ENCODE results near the gene NUP107. TPM values are rescaled to one million over a fixed set of nuclear protein-coding genes. Genes with fewer than 3 reads are reported as not detected.

NUP107 gene
- polyA plus RNA-seq, 12 donors = 32.7 to 78.1 (median 45.5) TPM; not detected in 1

GRCh38 chr12:68699486-68699885 lies 12.7 kb downstream of the NUP107 start:
- no peak for DNase-seq

- no peak for DNase-seq
Observed at GRCh38 chr12:68727776-68728175, 41.0 kb downstream of the NUP107 start.

- DNase-seq = no peak
Observed at GRCh38 chr12:68733661-68734071, 46.9 kb downstream of the NUP107 start.

DNA sequence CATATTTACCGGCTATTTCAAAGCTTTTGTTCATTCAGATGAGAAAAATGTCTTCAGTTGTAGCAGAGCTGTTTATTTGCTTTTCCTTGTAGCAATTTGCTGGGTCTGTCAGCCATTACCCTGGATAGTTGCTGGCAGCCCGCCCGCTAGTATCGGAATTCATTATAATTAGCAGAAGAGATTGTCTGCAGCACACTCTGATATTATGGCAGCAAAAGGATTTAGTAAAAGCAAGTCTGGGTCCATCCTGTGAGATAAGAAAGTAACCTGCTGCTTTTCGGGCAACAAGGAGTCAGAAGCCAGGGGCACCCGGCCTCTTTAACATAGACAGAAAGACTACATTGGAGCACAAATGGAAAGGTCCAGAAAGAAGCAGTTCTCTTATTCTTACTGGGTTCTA lies 53.1 kb downstream of the NUP107 start:
- no peak for DNase-seq

DNA sequence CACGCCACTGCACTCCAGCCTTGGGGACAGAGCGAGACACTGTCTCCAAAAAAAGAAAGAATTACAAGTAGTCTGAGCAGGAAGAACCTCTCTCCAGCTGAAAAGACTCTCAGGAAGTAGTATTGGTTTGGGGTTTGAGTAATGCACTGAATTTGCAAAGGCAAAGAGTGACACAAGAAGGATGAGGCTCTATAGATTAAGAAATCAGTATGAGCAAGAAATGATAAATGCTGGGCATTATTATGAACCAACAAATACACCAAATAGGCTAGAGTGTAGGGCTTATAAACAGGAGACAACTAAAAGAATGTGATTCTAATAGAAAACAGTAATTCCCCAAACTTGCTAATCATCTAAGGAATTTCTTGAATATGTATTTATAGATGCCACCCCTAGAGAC lies 56.6 kb downstream of the NUP107 start:
- DNase-seq = no peak

DNA sequence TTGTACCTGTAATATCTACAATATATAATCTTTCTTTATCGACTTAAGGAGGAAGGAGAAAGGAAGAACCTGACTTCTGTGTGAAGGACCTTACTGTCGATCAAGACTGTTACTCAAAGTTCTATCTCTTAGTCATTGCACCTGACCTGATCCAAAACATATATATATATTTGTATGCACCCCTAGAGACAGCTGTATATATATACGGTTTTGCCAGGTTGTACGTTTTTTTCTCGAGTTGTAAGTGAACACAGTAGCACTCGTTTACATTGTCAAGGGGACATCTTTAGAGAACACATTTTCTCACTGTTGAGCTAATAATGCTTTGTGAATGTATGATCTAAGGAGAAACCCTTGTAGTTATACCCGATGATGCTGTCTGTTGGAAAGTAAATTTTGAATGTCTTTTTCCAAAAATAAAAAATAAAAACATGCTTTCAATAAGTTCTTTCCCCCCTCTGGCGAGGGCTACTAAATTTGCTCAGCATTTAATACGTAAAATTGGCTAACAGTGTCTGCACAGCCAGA lies 58.7 kb downstream of the NUP107 start:
- no peak for DNase-seq

- peak; percentile 93 for DNase-seq
Observed at GRCh38 chr12:68745904-68746571, 59.3 kb downstream of the NUP107 start, which contains the start of gene SLC35E3. TSS of gene SLC35E3 (plus strand) at chr12:68746176. CDS start at chr12:68746378, 202 bp downstream.

GRCh38 chr12:68746572-68747180 lies 59.9 kb downstream of the NUP107 start:
- peak; percentile 53 for DNase-seq

- no peak for DNase-seq
Observed at GRCh38 chr12:68749443-68749842, 62.7 kb downstream of the NUP107 start.

GRCh38 chr12:68749861-68750260 lies 63.1 kb downstream of the NUP107 start:
- DNase-seq = no peak

DNA sequence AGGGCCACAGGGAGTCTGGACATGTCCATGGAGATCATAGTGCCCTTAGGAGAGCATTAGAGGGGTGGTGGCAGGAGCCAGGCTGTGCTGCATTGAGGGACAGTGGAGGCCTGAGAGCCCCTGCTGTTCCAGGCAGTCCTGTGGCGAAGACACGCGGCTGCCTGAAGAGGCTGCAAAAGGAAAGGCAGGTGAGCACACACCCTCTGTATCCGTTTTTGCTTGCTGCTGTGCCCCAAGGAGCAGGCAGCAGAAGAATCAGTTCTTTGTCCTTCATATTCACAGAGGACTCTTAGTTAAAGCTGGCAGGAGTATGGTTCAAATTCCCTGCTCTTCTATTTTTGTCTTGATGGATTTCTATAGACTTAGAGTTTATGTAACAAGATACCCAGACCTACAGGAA lies 63.7 kb downstream of the NUP107 start:
- no peak for DNase-seq

DNA sequence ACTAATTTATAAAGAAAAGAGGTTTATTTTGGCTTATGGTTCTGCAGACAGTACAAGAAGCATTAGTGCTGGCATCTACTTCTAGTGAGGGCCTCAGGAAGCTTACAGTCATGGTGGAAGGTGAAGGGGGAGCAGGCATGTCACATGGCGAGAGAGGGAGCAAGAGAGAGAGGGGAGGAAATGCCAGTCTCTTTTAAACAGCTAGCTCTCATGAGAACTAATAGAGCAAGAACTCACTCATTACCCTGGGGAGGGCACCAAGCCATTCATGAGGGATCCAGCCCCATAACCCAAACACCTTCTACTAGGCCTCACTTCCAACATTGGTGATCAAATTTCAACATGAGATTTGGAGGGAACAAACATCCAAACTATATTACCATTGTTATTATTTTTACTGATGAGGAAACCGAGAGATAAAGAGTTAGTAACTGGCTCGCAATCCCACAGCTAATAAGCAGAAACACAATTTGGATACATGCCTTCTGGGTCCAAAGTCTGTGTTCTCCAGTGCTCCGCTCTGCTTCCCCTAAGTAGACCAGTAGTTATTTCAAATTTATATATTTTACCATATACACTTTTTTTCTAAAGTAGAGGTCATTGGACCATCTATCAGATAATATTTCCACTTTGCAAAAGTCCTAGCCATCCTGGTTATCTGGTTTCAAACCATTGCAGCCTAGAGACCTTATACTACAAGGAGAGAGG lies 68.9 kb downstream of the NUP107 start:
- no peak for DNase-seq

DNA sequence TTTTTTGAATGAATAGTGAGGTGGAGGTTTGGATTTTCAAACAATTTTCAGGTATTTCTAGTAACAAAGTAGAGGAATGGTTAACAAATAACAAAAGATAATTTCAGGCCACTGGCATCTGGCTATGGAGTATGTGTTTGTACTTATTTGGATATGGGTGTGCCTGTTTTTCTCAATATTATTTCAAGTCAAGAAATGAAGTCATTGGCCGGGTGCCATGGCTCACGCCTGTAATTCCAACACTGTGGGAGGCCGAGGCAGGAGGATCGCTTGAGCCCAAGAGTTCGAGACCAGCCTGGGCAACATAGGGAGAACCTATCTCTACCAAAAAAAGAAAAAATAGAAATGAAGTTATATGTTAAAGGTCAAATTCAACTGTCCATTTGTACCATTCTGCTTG lies 73.1 kb downstream of the NUP107 start:
- DNase-seq = no peak

DNA sequence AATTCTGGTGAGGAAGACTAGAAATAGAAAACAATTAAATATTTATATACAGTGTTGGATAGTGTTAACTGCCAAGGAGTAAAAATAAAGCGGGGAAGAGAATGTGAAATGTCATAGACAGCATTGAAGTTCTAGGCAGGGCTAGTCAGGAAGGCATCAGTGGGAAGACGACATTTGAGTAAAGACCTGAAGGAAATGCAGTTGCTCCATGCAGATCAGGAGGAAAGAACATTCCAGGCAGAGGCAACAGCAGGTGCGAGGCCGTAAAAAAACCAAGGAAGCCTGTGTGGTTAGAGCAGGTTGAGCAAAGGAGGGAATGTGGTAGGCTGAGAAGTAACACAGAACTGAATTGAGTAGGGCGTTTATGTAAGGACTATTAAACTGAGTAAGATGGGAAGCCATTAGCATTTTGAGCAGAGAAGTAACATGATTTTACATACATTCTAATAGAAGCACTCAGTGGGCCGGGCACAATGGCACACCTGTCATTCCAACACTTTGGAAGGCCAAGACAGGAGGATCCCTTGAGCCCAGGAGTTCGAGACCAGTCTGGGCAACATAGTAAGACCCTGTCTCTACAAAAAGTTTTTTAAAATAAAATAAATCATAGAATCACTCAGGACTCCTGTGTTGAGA lies 74.1 kb downstream of the NUP107 start:
- DNase-seq = no peak

- no peak for DNase-seq
Observed at GRCh38 chr12:68761442-68761812, 74.6 kb downstream of the NUP107 start.

GRCh38 chr12:68761901-68762630 lies 75.3 kb downstream of the NUP107 start:
- no peak for DNase-seq

DNA sequence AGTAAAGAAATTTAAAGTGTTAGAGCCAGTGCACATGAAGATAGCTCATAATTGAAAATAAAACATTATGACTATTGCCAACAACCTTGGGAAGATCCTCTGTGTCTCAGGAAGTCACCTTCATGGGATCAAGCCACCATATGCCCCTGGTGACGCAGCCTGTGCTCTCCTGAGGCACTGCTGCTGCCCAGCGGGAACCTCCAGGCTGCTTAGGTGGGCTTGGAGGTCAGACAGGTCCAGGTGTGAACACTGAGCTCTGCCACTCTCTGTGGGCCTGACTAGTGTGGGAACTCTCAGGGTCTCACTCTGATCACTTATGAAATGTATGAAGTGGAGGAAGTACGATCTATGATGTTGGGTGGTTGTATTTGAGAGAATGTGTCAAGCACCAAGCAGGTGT lies 75.9 kb downstream of the NUP107 start:
- no peak for DNase-seq

DNA sequence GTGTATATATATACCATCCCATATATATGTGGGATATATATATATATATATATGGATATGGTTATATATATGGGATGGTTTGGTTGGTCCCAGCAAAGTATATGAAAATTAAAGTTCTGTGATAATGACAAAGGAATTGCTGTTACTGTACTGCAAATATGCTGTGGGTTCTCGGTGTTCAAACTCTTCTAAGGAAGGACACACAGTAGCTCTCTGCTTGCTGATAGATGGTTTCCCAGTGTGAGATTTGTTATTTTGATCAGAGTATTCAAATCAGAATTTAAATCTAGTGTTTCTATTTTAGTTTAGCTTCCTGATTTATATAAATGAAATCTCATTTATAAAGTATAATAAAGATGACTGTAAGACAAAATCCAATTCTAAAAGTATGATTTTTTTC lies 78.9 kb downstream of the NUP107 start:
- DNase-seq = no peak

GRCh38 chr12:68766646-68767045 lies 79.9 kb downstream of the NUP107 start:
- no peak for DNase-seq

- DNase-seq = no peak
Observed at GRCh38 chr12:68767191-68767590, 80.4 kb downstream of the NUP107 start.

DNA sequence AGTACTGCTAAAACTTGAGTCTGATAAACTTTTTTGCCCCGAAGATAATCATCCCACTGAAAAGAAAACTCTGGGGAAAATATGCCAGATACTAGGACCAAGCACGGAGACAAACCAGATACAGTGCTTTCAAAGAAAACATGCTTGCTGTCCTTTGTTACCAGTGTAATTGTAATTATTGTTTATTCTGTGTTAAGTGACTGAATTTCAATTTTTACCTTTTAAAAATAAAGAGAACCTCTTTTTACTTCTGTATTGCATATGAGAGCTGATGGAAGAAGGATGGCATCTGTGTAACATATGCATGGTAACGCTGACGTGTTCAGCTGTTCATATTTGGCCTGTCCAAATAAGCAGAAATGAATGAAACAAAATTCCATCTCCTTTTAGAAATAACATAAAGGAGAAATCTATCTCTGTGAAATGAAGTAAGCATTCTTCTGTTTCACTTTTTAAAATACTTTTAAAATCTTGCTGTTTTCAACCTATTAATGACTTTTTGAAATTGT lies 81.7 kb downstream of the NUP107 start:
- DNase-seq = no peak
